Measurements from ENCODE around the gene VKORC1L1. TPM values are rescaled to one million over a fixed set of nuclear protein-coding genes. Genes with fewer than 3 reads are reported as not detected.
A peak's percentile ranks its signal among the peaks of the same experiment; 100 is the strongest.
"Not testable (repeated sequence)": the region's sequence is repeated elsewhere in the genome, so short reads cannot be mapped to it uniquely, and the experiment has no call there.

The VKORC1L1 gene
- total and polyA plus RNA-seq, 12 donors, result 3.7 to 47.7 (median 12.0) TPM

GRCh38 chr7:65983965-65984658 lies 111.2 kb downstream of the VKORC1L1 start:
- no peaks in the 10 kb centered on the region for H3K36me3 ChIP-seq (replicated peaks in 1 of 2)
- H3K9me3 ChIP-seq (replicated peaks in 1 of 3), result no peaks in the 10 kb centered on the region
- DNase-seq, result no peak
- no peak overlapping the region for H3K4me3 ChIP-seq
- intact Hi-C loops (cut with DNase I), result no loop called here
- WGBS, 4 donors, result 93% methylated on average over 10 of the region's 10 CpGs
- H3K4me1 ChIP-seq (replicated peaks in 1 of 2), result peaks cover 12 to 19% of the 10 kb centered on the region in 2 donors
- TF ChIP-seq CTCF (IDR thresholded peaks at IDR 0.05) (no peak), POLR2A (IDR thresholded peaks at IDR 0.05) (no peak)
- no peaks in the 10 kb centered on the region for H3K27me3 ChIP-seq
- H3K27ac ChIP-seq, result no peak overlapping the region

GRCh38 chr7:65988084-65988483 lies 115.2 kb downstream of the VKORC1L1 start:
- DNase-seq, result no peak
- H3K4me1 ChIP-seq (replicated peaks in 1 of 2), result no peaks in the 10 kb centered on the region
- intact Hi-C loops (cut with DNase I), result no loop called here

GRCh38 chr7:65988503-65988902 lies 115.6 kb downstream of the VKORC1L1 start:
- H3K9me3 ChIP-seq (replicated peaks in 1 of 3); intact Hi-C loops (cut with DNase I); H3K4me1 ChIP-seq (replicated peaks in 1 of 2); DNase-seq; H3K4me3 ChIP-seq; H3K36me3 ChIP-seq (replicated peaks in 1 of 2); H3K27me3 ChIP-seq; H3K27ac ChIP-seq: not testable (repeated sequence)
- 93 to 100% (median 95%) methylated on average over 1 of the region's 1 CpG for WGBS, 4 donors

More at GRCh38 chr7:65988084-65988483, 115.2 kb downstream of the VKORC1L1 start:
- Histone ChIP-seq H3K9me3 (replicated peaks in 1 of 3) (no peaks in the 10 kb centered on the region), H3K36me3 (replicated peaks in 1 of 2) (no peaks in the 10 kb centered on the region), H3K27me3 (no peaks in the 10 kb centered on the region), H3K27ac (no peak overlapping the region), H3K4me3 (no peak overlapping the region)
- no peak for TF ChIP-seq POLR2A (IDR thresholded peaks at IDR 0.05)
- WGBS, 4 donors, result 83 to 88% (median 86%) methylated on average over 4 of the region's 4 CpGs

GRCh38 chr7:65989694-65990080 lies 116.8 kb downstream of the VKORC1L1 start:
- intact Hi-C loops (cut with DNase I), result no loop called here
- Histone ChIP-seq H3K36me3 (replicated peaks in 1 of 2) (no peaks in the 10 kb centered on the region), H3K27ac (no peak overlapping the region), H3K4me3 (no peak overlapping the region), H3K9me3 (replicated peaks in 1 of 3) (no peaks in the 10 kb centered on the region), H3K27me3 (no peaks in the 10 kb centered on the region), H3K4me1 (replicated peaks in 1 of 2) (no peaks in the 10 kb centered on the region)
- TF ChIP-seq POLR2A (IDR thresholded peaks at IDR 0.05) (no peak), CTCF (IDR thresholded peaks at IDR 0.05) (no peak)
- DNase-seq, result peak in 1 of 7 donors; percentile 0
- WGBS, 4 donors, result 57 to 75% (median 72%) methylated on average over 2 to 3 of the region's 3 CpGs

GRCh38 chr7:65991829-65992228 lies 119.0 kb downstream of the VKORC1L1 start:
- 92 to 98% (median 95%) methylated on average over 5 of the region's 5 CpGs for WGBS, 4 donors
- not testable (repeated sequence) for H3K27me3 ChIP-seq
- DNase-seq, result peak in 1 of 7 donors; percentile 27

GRCh38 chr7:65992526-65992925 lies 119.7 kb downstream of the VKORC1L1 start:
- no peak overlapping the region for H3K27ac ChIP-seq
- no peaks in the 10 kb centered on the region for H3K9me3 ChIP-seq (replicated peaks in 1 of 3)
- TF ChIP-seq POLR2A (IDR thresholded peaks at IDR 0.05), result no peak
- no peak for TF ChIP-seq CTCF (IDR thresholded peaks at IDR 0.05)
- H3K4me3 ChIP-seq, result no peak overlapping the region
- no peaks in the 10 kb centered on the region for H3K27me3 ChIP-seq
- no peaks in the 10 kb centered on the region for H3K36me3 ChIP-seq (replicated peaks in 1 of 2)
- no peaks in the 10 kb centered on the region for H3K4me1 ChIP-seq (replicated peaks in 1 of 2)
- 71 to 95% (median 94%) methylated on average over 4 of the region's 4 CpGs for WGBS, 4 donors
- intact Hi-C loops (cut with DNase I), result no loop called here
- DNase-seq, result peak in 1 of 7 donors; percentile 14

More at GRCh38 chr7:65991829-65992228, 119.0 kb downstream of the VKORC1L1 start:
- H3K4me3 ChIP-seq; H3K27ac ChIP-seq; H3K4me1 ChIP-seq (replicated peaks in 1 of 2); H3K9me3 ChIP-seq (replicated peaks in 1 of 3); H3K36me3 ChIP-seq (replicated peaks in 1 of 2); intact Hi-C loops (cut with DNase I): not testable (repeated sequence)

- H3K4me3 ChIP-seq; H3K4me1 ChIP-seq (replicated peaks in 1 of 2); DNase-seq; H3K36me3 ChIP-seq (replicated peaks in 1 of 2); intact Hi-C loops (cut with DNase I); H3K9me3 ChIP-seq (replicated peaks in 1 of 3); H3K27me3 ChIP-seq; H3K27ac ChIP-seq: not testable (repeated sequence)
- 0 to 100% (median 22%) methylated on average over 1 of the region's 1 CpG for WGBS, 4 donors
Observed at GRCh38 chr7:65994984-65995383, 122.1 kb downstream of the VKORC1L1 start.

GRCh38 chr7:66000823-66001417 lies 128.0 kb downstream of the VKORC1L1 start:
- H3K27ac ChIP-seq; intact Hi-C loops (cut with DNase I); H3K4me3 ChIP-seq; H3K27me3 ChIP-seq; H3K36me3 ChIP-seq (replicated peaks in 1 of 2); DNase-seq; H3K9me3 ChIP-seq (replicated peaks in 1 of 3); H3K4me1 ChIP-seq (replicated peaks in 1 of 2): not testable (repeated sequence)
- 59 to 89% (median 78%) methylated on average over 1 of the region's 5 CpGs for WGBS, 4 donors

Data from adrenal gland (tissue), 12 donors.